Measurements from ENCODE around the gene LRP2.

DNA sequence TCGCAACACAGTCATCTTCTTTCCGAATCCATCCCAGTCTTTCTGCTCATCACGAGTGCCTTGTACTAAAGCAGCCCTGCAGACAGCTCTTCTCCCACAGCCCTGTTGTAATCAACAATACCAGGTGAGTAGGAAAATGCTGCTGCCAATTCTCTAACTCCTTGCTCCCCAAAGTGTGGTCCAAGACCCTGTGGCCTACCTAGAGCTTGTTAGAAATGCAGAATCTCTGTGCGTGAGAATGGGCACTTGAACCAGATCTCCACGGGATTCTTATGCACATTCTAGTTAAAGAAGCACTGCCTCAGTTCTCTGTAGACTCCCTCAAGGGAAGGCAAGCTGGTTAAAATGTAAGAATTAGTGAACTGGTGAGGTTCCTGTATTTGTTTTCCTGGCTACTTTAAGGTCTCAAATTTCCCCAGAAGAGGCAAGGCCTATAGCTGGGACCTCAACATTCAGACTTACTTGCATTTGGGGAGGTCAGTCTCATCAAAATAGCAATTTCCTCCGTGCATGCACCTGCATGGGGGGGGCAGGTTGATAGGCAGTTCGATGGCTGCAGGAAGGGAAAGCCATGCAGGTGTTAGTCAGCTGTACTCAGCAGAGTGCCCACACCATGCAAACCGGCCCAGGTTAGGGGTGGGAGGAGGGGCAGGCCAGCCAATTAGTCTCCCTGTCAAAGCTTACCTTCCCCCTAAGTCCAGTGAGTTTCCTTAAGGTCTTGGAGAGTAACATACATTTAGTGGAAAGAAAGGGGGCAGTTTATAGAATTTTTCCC, 222.2 kb downstream of the LRP2 start:
- TF ChIP-seq, protein P1, sequence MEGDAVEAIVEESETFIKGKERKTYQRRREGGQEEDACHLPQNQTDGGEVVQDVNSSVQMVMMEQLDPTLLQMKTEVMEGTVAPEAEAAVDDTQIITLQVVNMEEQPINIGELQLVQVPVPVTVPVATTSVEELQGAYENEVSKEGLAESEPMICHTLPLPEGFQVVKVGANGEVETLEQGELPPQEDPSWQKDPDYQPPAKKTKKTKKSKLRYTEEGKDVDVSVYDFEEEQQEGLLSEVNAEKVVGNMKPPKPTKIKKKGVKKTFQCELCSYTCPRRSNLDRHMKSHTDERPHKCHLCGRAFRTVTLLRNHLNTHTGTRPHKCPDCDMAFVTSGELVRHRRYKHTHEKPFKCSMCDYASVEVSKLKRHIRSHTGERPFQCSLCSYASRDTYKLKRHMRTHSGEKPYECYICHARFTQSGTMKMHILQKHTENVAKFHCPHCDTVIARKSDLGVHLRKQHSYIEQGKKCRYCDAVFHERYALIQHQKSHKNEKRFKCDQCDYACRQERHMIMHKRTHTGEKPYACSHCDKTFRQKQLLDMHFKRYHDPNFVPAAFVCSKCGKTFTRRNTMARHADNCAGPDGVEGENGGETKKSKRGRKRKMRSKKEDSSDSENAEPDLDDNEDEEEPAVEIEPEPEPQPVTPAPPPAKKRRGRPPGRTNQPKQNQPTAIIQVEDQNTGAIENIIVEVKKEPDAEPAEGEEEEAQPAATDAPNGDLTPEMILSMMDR (IDR thresholded peaks at IDR 0.05), result no peak
- TF ChIP-seq POLR2A (IDR thresholded peaks at IDR 0.05), result no peak

Measured in lower leg skin (tissue), 3 donors.